Activated CD4-positive, alpha-beta T cell treated with anti-CD3 and anti-CD28 coated beads, Interleukin-2, amount 50 U/mL, for 48 hours (primary cell): Measurements from ENCODE around the gene HPS1.

ENCODE experiments used
- DNase-seq, 2 experiments: peaks; one replicate each; pipeline ENCODE4 v3.0.0-alpha.2; 2020

HPS1 gene

GRCh38 chr10:98463976-98464754, 17.4 kb upstream of the HPS1 start:
- DNase-seq = no peak

- DNase-seq = no peak
These were observed 16.3 kb upstream of the HPS1 start for GRCh38 chr10:98463016-98463415.

DNA sequence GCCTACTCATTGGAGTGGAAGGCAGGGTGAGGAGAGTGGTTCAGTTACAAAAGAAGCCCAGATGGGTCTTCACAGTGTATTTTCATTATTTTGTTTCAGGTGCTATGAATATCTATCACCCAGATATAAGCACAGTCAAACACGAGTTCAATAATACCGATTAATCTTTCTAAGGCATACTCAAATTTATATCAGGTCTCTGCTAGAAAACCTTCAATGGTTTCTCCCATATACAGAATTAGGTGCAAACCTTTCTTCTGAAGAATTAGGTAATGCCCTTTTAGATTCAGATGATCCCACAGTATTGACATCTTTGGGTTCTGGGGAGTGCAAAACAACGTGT, 14.7 kb upstream of the HPS1 start:
- DNase-seq = no peak

DNA sequence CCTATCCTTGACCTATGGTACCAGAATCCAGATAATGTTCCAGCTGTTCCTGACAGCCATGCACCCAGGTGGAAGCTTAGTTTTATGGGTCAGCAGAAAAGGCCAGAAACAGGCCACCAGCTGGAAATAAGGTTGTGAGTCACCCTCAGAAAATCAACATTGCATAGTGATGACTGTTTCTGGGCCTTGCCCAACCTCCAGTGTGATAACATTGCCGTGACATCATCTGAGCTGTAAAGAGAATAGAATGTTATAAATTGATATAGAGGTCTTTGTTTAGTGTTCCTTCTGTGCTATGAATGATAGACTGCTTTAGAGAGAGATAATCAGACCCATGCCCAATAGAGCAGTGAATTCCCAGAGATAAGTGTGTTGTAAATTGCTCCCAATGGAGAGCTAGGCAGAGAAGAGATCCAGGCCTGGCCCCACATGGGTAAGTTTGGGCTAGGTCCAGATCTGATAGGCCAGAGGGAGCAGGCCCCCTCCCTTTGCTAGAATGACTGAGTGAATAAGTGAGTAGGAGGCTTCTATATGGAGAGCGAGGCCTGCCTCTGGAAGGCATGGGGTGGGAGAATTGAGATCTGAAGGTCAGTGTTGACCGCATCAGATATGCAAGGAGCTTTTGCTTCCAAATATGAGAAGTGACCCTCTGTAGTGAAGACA, 14.2 kb upstream of the HPS1 start:
- no peak for DNase-seq

- no peak for DNase-seq
These were observed 12.4 kb upstream of the HPS1 start for GRCh38 chr10:98458809-98459784.

- no peak for DNase-seq
These were observed 11.0 kb upstream of the HPS1 start for GRCh38 chr10:98457721-98458120.

GRCh38 chr10:98456686-98457482, 10.1 kb upstream of the HPS1 start:
- no peak for DNase-seq

DNA sequence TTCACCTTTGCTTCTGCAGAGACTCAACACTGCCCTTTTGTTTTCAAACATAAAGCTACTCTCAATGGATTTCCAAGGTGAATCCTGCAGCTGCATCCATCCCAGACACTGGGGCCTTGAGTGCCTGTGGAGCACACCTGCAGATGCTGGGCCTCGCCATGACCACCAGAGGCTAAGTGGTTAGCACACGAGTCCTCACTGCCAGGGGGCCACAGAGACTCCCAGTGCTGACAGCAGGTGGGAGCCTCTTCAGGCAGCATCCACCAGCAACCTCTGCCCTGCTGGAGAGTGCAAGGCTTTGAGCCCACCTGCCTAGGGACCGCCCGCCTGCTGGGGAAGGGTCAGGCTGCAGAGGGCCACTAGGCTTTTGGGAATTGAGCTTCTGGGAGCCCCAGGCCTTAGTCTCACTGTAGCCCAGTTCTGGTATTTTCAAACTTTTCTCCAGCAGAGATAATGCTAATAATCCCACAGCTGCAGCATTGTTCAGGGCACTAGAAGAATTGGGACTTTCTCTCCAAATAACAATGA, 9.4 kb upstream of the HPS1 start:
- no peak for DNase-seq

DNA sequence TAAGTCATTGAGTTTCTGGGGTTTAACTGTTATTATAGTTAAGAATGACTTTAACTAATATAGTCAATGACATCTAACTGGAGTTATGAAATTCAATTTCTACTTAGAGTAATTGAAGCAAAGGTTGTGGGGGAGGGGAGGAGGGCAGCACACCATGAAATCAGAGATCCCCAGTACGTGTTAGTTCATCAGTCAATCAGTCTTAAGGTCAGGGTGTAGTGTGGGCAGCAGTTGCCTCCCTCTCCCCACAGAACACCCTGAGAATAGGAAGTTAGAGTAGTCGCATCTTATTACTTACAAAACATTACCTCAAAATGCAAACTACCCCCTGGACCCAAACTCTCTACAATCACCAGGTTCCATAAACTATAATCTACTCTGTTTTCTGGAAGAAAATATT, 7.0 kb upstream of the HPS1 start:
- DNase-seq = no peak

DNA sequence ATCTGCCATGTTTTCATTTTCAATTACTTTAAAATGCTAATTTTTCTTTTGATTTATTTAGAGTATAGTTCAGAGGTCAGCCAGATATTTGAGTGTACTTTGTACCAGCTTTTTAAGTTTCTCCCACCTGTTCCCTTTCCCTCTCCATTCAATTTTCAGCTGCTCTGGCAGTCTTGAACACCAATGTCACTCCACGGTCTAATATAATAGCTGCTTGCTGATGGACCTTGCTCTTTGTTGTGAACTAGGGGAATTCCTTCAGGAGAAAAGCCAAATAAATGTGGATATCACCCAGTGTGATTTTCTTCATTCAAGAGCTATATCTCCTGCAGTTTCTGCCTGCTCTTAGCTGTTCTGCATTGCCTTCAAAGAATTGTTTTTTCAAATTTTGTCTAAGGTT, 3.9 kb upstream of the HPS1 start:
- DNase-seq = no peak

GRCh38 chr10:98449287-98449686, 2.6 kb upstream of the HPS1 start:
- DNase-seq = no peak

- peak; percentile 44 to 46 for DNase-seq
These were observed 529 bp downstream of the HPS1 start for GRCh38 chr10:98446151-98446660.

GRCh38 chr10:98445200-98445812, 1.4 kb downstream of the HPS1 start:
- DNase-seq = no peak

DNA sequence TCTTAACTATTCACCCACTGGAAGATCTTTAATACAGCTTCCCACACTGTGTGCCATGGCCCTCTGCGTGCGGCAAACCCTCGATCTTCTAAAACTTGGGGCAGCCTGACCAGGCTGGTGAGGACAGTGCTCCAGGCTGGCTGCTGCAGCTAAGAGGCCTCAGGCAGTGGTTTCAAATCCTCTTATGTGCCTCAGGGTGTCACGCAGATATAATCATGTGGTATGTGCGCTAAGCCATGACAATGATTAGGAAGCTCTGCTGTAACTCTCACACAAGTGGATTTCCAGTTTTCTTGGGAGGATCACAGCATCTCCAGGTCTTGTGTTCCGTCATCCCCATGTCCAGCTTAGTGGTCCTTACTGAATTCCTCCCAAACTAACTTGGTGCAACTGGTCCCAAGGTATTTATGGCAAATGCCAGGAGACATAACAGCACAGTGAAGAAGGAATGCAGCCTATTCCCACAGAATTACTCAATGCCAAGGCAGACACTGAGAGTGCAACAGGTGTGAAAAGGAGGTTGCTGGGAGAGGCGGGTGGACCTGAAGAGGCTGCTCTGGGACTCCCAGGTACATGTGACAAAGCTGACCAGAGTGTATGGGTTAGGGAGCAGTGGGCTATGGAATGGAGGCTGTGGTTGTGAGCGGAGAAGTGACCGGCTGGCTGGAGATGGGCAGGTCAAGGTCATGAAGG, 2.3 kb downstream of the HPS1 start:
- no peak for DNase-seq

DNA sequence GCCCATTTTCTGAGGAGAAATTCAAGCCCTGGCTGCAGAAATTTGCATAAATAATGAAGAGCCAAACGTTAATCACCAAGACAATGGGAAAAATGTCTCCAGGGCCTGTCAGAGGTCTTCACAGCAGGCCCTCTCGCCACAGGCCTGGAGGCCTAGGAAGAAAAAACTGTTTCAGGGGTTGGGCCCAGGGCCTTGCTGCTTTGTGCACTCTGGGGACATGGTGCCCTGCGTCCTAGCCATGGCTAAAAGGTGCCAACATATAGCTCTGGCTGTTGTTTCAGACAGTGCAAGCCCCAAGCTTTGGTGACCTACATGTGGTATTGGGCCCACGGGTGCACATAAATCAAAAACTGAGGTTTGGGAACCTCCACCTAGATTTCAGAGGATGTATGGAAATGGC, 8.0 kb downstream of the HPS1 start:
- no peak for DNase-seq

- DNase-seq = no peak
These were observed 10.0 kb downstream of the HPS1 start for GRCh38 chr10:98436704-98437103.

DNA sequence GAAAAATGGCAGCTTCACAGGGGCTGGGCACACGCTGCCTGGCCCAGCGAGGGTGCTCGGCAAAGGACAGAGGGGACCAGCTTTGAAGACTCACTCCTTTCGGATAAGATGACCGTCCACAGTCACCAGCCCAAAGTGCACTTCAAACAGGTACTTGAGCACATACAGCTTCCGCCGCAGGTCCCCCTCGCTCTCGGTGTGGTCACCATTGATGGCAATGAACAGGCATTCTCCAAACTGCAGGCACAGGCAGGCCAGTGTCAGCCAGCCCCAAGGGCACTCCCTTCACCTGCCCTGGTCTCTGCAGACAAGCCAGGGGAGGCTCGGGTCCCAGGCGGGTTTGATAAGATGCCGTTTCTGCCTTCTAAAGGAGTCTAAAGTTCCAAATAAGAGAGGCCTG, 11.6 kb downstream of the HPS1 start:
- no peak for DNase-seq

GRCh38 chr10:98433881-98434732, 12.6 kb downstream of the HPS1 start:
- DNase-seq = no peak

DNA sequence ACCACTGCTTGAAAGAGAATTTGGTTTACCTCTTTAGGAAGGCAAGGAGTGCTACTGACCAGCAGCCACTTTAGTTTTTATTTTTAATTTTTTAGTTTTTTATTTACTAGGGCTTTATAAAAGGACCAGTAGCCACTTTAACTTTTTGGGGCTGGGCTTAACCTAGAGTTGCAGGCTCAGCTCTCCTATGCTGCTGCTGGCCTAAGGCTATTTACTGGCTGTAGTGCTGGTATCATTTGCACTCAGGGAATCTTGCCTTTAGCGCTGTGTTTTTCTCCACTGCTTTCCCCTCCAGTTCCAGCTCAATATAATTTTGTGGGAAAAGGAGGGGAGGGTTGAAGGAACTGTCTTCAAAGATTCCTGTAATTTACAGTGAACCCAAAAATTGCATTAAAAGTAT, 13.4 kb downstream of the HPS1 start:
- no peak for DNase-seq

- no peak for DNase-seq
These were observed 14.4 kb downstream of the HPS1 start for GRCh38 chr10:98432330-98432729.
